ENCODE results near the gene TANGO2. TPM values are rescaled to one million over a fixed set of nuclear protein-coding genes. Genes with fewer than 3 reads are reported as not detected.

The TANGO2 gene
- total RNA-seq, 1 experiment from 2014 or later: 14.6 TPM

DNA sequence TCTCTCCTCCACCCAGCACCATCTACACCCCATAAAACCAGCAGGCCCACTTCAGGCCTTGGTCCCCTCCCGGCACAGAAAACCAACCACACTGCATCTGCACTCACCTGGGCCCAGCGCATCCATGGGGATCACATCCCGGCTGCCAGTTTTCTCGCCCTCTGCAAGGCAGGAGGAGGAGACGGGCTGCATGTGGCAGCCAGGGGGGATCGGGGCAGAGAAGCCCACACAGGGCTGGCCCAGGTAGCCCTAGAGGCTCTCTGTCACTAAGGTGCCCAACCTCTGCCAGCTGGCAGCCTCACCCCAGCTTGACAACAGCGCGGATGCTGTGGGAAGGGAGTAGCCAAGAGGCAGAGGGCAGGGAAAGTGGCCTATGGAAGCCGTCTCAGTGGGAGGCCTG is 48.7 kb upstream of the TANGO2 start:
- H2BK12ac ChIP-seq (ENCODE audit: insufficient read length, low read depth, low read length): no peak overlapping the region
- H4K5ac ChIP-seq (ENCODE audit: insufficient read length, low read depth, low read length): no peak overlapping the region
- H3K79me1 ChIP-seq (ENCODE audit: insufficient read depth, low read depth, low read length, poor library complexity, severe bottlenecking): no peaks in the 10 kb centered on the region
- no peak overlapping the region for H4K8ac ChIP-seq (replicated peaks; ENCODE audit: insufficient read length, low read depth, low read length)
- H2BK120ac ChIP-seq (ENCODE audit: low read depth, low read length, poor library complexity, severe bottlenecking): no peak overlapping the region
- no peaks in the 10 kb centered on the region for H3K23me2 ChIP-seq (ENCODE audit: insufficient read length, low read depth, low read length, poor library complexity, severe bottlenecking)
- H3K56ac ChIP-seq (ENCODE audit: insufficient read length, low read depth, low read length): no peak overlapping the region
- no peak for DNase-seq
- no peak overlapping the region for H3K9ac ChIP-seq (ENCODE audit: extremely low read depth, insufficient read length, low read length)
- H4K91ac ChIP-seq (ENCODE audit: insufficient read length, low read depth, low read length): no peak overlapping the region
- H3K4me1 Mint-ChIP-seq: peaks cover 13 to 18% of the 10 kb centered on the region in 2 experiments
- WGBS (ENCODE audit: extremely low coverage, insufficient read length, low lambda C conversion rate): no CpG with 5 or more reads among the region's 9 CpGs
- H3K4me2 ChIP-seq (ENCODE audit: insufficient read depth, insufficient read length, low read length): no peak overlapping the region
- H3K14ac ChIP-seq (ENCODE audit: insufficient read depth, low read length): no peak overlapping the region
- H3K18ac ChIP-seq (ENCODE audit: insufficient read length, low read depth, low read length): no peak overlapping the region
- no peak overlapping the region for H3K23ac ChIP-seq (ENCODE audit: insufficient read length, low read depth, low read length)
- no peak overlapping the region for H2AK5ac ChIP-seq (ENCODE audit: insufficient read length, low read length)
- H2AFZ ChIP-seq (ENCODE audit: low read length): no peak overlapping the region
- no peaks in the 10 kb centered on the region for H4K20me1 ChIP-seq (ENCODE audit: control insufficient read depth, insufficient read depth, insufficient read length)
- H2BK15ac ChIP-seq (ENCODE audit: low read depth, low read length): no peak overlapping the region
- no peak overlapping the region for H3T11ph ChIP-seq (ENCODE audit: low read length)
- H3K36me3 Mint-ChIP-seq (ENCODE audit: insufficient read depth in 1 of 3, low read depth in 3 of 3): peaks cover 7 to 42% (median 29%) of the 10 kb centered on the region in 3 experiments
- no peak overlapping the region for H3K4me3 Mint-ChIP-seq
- H3K27me3 Mint-ChIP-seq (ENCODE audit: low read depth): no peaks in the 10 kb centered on the region
- no peaks in the 10 kb centered on the region for H3K9me3 ChIP-seq (ENCODE audit: control insufficient read depth, low read depth, low read length)
- no peak for TF ChIP-seq CTCF (conservative IDR thresholded peaks at IDR 0.05)
- no peak overlapping the region for H3K4ac ChIP-seq (ENCODE audit: low read depth, low read length)
- H3K27ac ChIP-seq (ENCODE audit: insufficient read length, low read depth, low read length): no peak overlapping the region
- no peaks in the 10 kb centered on the region; a peak in 1 of 5 replicates for H3K9me3 Mint-ChIP-seq
- H3K4me1 ChIP-seq (ENCODE audit: insufficient read depth, low read length): no peaks in the 10 kb centered on the region; the same call in 1 of the 2 replicates
- H2BK5ac ChIP-seq (ENCODE audit: insufficient read length, low read length): no peak overlapping the region
- no peak overlapping the region for H2BK20ac ChIP-seq (ENCODE audit: low read depth, low read length, poor library complexity, severe bottlenecking)
- no peaks in the 10 kb centered on the region for H3K79me2 ChIP-seq (ENCODE audit: insufficient read depth, low read length)
- H3K27ac Mint-ChIP-seq: no peak overlapping the region
- H3K27me3 ChIP-seq (ENCODE audit: insufficient read depth, low read length): no peaks in the 10 kb centered on the region
